ENCODE data around the gene TTC33.

TTC33 gene

DNA sequence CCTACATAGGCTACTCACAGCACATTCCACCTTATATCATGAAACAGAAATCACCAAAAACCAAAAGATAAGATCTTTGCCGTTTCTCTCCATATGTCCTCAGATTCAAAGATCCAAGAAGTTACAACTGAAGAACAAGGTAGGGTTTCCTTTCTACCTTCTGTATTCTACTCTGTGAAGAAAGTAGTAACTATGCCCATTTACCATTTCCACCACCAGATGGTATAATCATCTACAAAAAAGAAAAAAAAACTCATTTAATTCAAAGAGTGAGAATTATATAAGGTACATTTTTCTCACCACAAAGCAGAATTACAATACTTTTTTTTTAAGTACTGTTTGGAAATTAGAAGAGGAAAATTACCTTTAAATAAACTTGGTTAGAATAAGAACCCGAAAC is 248.7 kb downstream of the TTC33 start:
- no peak for TF ChIP-seq CTCF (IDR thresholded peaks at IDR 0.05; ENCODE audit: borderline replicate concordance, control extremely low read depth, extremely low read depth, insufficient read depth, missing control alignments)

DNA sequence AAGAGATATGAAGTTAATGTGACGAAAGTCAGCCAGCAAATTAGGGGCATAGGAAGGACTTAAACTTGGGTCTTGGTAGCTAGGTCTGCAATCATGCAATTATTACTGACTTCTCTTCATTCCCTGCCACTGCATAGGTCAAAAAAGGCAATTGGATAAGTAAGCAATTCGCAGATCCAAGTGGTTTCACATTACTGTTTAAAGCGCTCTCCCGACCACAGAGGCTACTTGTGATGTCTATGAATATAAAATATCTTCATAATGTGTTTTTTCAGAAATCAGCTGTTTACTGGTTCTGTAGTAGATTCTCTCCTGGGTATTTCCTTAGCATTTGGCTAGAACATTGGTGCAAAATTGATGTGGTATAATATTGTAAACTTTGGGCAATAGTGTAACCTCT is 250.7 kb downstream of the TTC33 start:
- no peak for DNase-seq (ENCODE audit: low spot score)
- in situ Hi-C loops (cut with MboI; ENCODE audit: low sequenced_read_pairs, unreplicated experiment), result no loop called here
- no peak for TF ChIP-seq CTCF (IDR thresholded peaks at IDR 0.05; ENCODE audit: borderline replicate concordance, control extremely low read depth, extremely low read depth, insufficient read depth, missing control alignments)

More for the DNA sequence above, 248.7 kb downstream of the TTC33 start:
- in situ Hi-C loops (cut with MboI; ENCODE audit: low sequenced_read_pairs, unreplicated experiment), result no loop called here
- DNase-seq (ENCODE audit: low spot score), result no peak

DNA sequence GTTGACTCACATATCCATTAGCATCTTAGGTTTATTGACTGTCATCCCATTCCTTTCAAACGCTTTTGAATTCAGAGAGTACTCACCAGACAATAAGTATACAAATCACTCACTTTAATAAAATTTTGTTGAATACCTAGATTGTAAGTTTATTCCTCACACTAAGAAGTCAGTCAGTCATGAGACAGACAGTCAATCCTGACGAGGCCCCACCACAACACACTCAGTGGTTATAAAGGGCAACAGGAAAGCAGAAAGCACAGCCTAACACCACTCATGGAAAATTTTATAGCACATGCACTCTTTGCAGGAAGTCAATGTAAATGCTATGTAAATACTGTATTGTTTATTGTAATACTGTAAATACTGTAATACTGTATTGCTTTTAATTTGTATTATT is 252.3 kb downstream of the TTC33 start:
- DNase-seq (ENCODE audit: low spot score), result no peak
- TF ChIP-seq CTCF (IDR thresholded peaks at IDR 0.05; ENCODE audit: borderline replicate concordance, control extremely low read depth, extremely low read depth, insufficient read depth, missing control alignments), result no peak
- in situ Hi-C loops (cut with MboI; ENCODE audit: low sequenced_read_pairs, unreplicated experiment), result no loop called here

DNA sequence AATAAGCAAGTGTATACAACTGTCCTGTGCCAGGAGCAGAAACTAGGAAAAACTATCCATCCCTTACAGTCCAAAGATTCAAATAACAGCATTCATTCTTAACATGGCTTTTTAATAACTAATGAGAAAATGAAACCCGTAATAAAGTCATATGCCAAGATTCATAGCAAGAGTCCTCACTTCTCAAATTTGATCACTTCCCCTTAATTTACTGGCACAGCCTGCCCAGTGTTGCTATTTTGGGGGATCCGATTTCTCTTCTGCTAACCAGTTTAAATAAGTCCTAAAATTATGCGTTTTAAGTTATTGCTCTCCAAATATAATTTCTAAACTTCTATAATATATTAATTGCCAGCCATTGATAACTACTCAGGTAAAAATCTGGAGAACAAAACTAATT is 253.0 kb downstream of the TTC33 start:
- no peak for TF ChIP-seq CTCF (IDR thresholded peaks at IDR 0.05; ENCODE audit: borderline replicate concordance, control extremely low read depth, extremely low read depth, insufficient read depth, missing control alignments)
- no peak for DNase-seq (ENCODE audit: low spot score)
- in situ Hi-C loops (cut with MboI; ENCODE audit: low sequenced_read_pairs, unreplicated experiment), result no loop called here

- no peak for DNase-seq (ENCODE audit: low spot score)
- in situ Hi-C loops (cut with MboI; ENCODE audit: low sequenced_read_pairs, unreplicated experiment), result no loop called here
- TF ChIP-seq CTCF (IDR thresholded peaks at IDR 0.05; ENCODE audit: borderline replicate concordance, control extremely low read depth, extremely low read depth, insufficient read depth, missing control alignments), result no peak
Observed at GRCh38 chr5:40501711-40502444, 253.9 kb downstream of the TTC33 start.

GRCh38 chr5:40499518-40500273 is 256.1 kb downstream of the TTC33 start:
- in situ Hi-C loops (cut with MboI; ENCODE audit: low sequenced_read_pairs, unreplicated experiment), result no loop called here
- no peak for TF ChIP-seq CTCF (IDR thresholded peaks at IDR 0.05; ENCODE audit: borderline replicate concordance, control extremely low read depth, extremely low read depth, insufficient read depth, missing control alignments)

More at GRCh38 chr5:40499518-40500273, 256.1 kb downstream of the TTC33 start:
- DNase-seq (ENCODE audit: low spot score), result no peak

All from GM13976 (cell line).